ENCODE results near the gene FUCA1.
"Not testable (repeated sequence)": the region's sequence is repeated elsewhere in the genome, so short reads cannot be mapped to it uniquely, and the experiment has no call there.

FUCA1 gene

GRCh38 chr1:23895082-23895481 is 27.0 kb upstream of the FUCA1 start:
- no peak for DNase-seq

- DNase-seq: no peak
Observed at GRCh38 chr1:23889074-23889473, 21.0 kb upstream of the FUCA1 start.

- no peak for DNase-seq
Observed at GRCh38 chr1:23885222-23885621, 17.1 kb upstream of the FUCA1 start.

GRCh38 chr1:23882746-23883145 is 14.7 kb upstream of the FUCA1 start:
- DNase-seq: no peak

GRCh38 chr1:23879809-23880208 is 11.7 kb upstream of the FUCA1 start:
- no peak for DNase-seq

GRCh38 chr1:23878668-23879067 is 10.6 kb upstream of the FUCA1 start:
- no peak for DNase-seq

GRCh38 chr1:23875382-23875781 is 7.3 kb upstream of the FUCA1 start:
- no peak for DNase-seq

- DNase-seq: no peak
Observed at GRCh38 chr1:23872421-23872820, 4.3 kb upstream of the FUCA1 start.

GRCh38 chr1:23869051-23869450 is 961 bp upstream of the FUCA1 start:
- DNase-seq: no peak

GRCh38 chr1:23868557-23869016 is 497 bp upstream of the FUCA1 start:
- DNase-seq: no peak

- no peak for DNase-seq
Observed at GRCh38 chr1:23867542-23867894, 572 bp downstream of the FUCA1 start.

- no peak for DNase-seq
Observed at GRCh38 chr1:23865543-23865930, 2.6 kb downstream of the FUCA1 start.

GRCh38 chr1:23864801-23865542 is 3.1 kb downstream of the FUCA1 start:
- no peak for DNase-seq

- no peak for DNase-seq
Observed at GRCh38 chr1:23862640-23863039, 5.5 kb downstream of the FUCA1 start.

- no peak for DNase-seq
Observed at GRCh38 chr1:23854568-23854967, 13.5 kb downstream of the FUCA1 start.

- DNase-seq: not testable (repeated sequence)
Observed at GRCh38 chr1:23853124-23853523, 15.0 kb downstream of the FUCA1 start.

GRCh38 chr1:23851406-23851805 is 16.7 kb downstream of the FUCA1 start:
- not testable (repeated sequence) for DNase-seq

- DNase-seq: no peak
Observed at GRCh38 chr1:23848673-23849616, 19.1 kb downstream of the FUCA1 start.

GRCh38 chr1:23847482-23848095 is 20.5 kb downstream of the FUCA1 start:
- DNase-seq: not testable (repeated sequence)

- no peak for DNase-seq
Observed at GRCh38 chr1:23845163-23845562, 22.9 kb downstream of the FUCA1 start.

GRCh38 chr1:23843644-23844043 is 24.4 kb downstream of the FUCA1 start:
- no peak for DNase-seq

GRCh38 chr1:23838401-23838866 is 29.7 kb downstream of the FUCA1 start:
- peak; percentile 67 for DNase-seq

- DNase-seq: no peak
Observed at GRCh38 chr1:23837908-23838307, 30.2 kb downstream of the FUCA1 start.
